HG03108 (cell line): ENCODE results near the gene HNRNPL.
"Not testable (repeated sequence)": the region's sequence is repeated elsewhere in the genome, so short reads cannot be mapped to it uniquely, and the experiment has no call there.

ENCODE experiments used
- ATAC-seq: cut with Tn5 transposase; IDR thresholded peaks from one replicate; pipeline ENCODE4 v1.9.1; 2021; ENCODE audit warnings: moderate library complexity; ENCODE audit not compliant: unreplicated experiment

The HNRNPL gene

GRCh38 chr19:38803543-38803942 lies 46.2 kb downstream of the HNRNPL start:
- no peak for ATAC-seq

DNA sequence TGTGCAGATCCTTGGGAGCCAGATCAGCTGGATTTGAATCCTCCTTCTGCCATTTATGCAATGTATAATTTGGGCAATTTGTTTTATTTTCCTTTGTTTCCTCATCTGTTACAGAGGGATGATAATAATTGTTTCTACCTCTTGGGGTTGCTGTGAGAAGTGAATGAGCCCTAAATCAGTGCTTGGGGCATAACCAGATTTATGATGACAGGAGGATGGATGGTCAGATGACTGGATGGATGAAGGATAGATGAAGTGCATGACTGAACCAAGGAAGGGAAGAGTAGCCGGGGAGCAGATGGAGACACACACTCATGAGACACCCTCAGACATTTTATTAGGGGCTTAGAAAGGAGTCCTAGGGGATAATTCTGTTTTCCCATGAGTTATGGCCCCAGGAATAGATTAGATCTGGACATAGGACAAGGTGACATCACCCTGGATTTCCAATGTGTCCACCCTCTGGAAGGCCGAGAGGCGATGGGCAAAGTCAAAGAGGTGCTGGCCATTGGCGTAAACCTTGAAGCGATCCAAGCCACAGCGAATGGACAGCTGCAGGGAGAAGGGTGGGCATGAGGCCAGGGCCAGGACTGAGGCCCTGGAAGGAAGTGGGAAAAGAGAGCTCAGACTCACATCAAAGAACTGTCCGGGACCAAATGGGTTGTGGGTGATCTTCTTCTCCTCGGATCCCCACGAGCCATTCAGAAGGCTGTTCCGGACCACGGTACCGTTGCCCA lies 48.3 kb downstream of the HNRNPL start:
- no peak for ATAC-seq

DNA sequence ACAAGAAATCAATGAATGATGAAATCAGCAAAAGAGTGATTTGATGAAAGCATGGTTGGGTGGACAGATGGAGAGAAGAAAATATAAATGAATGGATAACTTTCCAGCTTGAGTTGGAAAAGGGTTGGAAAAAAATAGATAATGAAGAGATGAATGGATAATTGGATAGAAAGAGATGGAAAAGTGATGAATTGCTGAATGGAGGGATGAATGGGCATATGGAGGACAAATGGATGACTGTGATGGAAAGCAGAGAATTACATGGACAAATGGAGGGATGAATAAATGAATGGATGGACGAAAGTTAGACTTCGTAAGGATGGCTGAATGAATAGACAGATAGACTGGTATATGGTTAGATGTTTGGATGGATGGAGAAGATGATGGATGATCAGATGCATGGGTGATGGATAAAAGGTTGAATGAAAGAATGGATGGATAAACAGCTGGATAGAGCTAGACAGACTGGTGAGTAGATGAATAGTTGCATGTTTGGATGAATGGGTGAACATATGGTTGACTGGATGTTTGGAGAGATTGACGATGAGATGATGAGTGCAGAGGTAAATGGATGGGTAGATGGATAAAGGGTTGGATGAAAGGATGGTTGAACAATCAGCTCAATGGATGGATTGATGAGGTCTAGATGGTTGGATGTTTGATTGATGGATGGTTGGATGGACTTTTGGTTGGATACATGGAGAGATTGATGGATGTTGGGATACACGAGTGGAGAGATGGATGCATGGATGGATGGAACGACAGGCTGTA lies 49.0 kb downstream of the HNRNPL start:
- no peak for ATAC-seq

- no peak for ATAC-seq
Measured at GRCh38 chr19:38799104-38799503, 50.7 kb downstream of the HNRNPL start.

- not testable (repeated sequence) for ATAC-seq
Measured at GRCh38 chr19:38797781-38798180, 52.0 kb downstream of the HNRNPL start.

DNA sequence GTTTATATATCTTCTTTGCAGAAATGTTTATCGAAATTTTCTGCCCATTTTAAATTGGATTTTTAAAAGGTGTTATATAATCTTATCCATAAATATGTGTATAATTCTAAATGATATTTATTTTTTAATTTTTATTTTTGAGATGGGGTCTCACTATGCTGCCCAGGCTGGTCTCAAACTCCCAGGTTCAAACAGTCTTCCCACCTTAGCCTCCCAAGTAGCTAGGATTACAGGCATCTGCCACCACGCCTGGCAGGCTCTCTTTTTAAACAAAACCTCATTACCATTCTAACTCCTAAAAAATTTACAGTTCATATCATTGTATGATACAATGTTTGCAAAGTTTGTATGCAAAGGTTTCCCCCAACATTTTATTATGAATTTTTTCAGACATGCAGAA lies 53.6 kb downstream of the HNRNPL start:
- no peak for ATAC-seq

- ATAC-seq = no peak
Measured at GRCh38 chr19:38795549-38795948, 54.2 kb downstream of the HNRNPL start.

GRCh38 chr19:38793671-38794070 lies 56.1 kb downstream of the HNRNPL start:
- no peak for ATAC-seq

- no peak for ATAC-seq
Measured at GRCh38 chr19:38793177-38793576, 56.6 kb downstream of the HNRNPL start.

GRCh38 chr19:38792250-38793111 lies 57.3 kb downstream of the HNRNPL start:
- no peak for ATAC-seq

- ATAC-seq = peak; percentile 76
Measured at GRCh38 chr19:38791451-38792064, 58.2 kb downstream of the HNRNPL start.

DNA sequence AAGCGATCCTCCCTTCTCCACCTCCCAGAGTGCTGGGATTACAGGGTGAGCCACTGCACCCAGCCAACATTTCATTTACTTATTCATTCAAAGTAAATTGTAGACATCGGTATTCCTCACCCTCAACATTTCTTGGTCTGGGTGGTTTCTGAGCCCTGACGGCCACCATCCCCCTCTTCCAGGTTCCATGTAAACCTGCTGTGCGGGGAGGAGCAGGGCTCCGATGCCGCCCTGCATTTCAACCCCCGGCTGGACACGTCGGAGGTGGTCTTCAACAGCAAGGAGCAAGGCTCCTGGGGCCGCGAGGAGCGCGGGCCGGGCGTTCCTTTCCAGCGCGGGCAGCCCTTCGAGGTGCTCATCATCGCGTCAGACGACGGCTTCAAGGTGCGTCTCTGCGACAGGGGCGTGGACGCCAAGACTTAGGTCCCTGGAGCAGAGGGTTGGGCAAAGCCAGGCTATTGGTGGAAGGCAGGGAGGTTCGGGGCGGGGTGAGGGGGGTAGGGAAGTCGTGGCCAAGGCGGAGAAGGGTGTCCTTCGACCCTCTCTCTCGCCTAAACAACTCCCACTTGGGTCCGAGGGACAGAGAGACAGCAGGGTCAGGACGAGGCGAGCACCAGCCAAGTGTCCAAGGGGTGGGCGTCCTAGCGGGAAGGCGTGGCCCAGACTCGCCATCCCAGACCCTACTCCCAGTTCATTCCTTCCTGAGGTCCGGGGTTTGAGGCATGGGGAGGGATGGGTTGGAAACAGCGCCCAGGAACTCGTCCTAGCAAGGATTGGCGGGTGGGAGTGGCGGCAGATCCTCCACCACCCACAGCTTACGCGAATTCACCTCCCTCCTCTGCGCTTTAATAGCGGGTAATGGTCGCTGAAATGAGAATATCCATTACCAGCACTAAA lies 59.0 kb downstream of the HNRNPL start:
- ATAC-seq = not testable (repeated sequence)

DNA sequence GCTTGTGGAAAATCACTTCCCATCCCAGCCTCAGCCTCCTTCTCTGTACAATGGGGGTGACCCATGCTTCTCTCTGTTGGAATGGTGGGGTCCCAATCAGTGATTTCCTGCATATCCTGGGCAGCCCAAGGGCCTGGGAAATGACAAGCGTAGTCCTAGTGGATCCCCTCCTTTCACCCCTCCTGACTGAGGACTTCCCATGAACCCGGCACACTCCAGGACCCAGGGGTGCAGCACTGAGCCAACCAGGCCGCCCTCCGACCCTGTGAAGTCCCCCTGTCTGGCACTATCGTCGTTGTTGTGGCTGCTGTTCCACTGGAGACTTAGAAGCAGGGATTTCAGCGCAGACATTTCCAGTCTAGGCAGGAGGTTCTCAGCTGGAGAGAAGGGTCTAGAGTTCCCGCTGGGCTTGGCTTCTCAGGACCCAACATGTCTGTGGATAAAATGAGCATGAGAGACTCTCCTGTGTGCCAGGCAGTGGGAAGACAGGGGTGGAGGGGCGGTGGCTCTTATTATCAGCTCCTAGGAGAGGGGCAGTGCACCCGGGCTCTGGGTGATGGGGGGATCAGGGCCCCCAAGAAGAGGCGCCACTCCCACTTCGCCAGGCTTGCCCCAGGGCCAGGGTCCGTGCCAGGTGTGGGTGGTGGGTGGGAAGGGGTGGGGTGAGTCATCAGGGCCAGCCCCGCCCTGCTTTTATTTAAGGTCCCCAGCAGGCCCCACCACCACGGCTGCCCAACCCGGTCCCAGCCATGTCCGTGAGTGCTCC lies 61.1 kb downstream of the HNRNPL start, which contains the start of gene LGALS7B:
LGALS7B (plus strand) TSS at position 723 of the 766 bp plus-strand sequence; CDS start at position 750, 27 bp downstream.
- ATAC-seq = no peak

DNA sequence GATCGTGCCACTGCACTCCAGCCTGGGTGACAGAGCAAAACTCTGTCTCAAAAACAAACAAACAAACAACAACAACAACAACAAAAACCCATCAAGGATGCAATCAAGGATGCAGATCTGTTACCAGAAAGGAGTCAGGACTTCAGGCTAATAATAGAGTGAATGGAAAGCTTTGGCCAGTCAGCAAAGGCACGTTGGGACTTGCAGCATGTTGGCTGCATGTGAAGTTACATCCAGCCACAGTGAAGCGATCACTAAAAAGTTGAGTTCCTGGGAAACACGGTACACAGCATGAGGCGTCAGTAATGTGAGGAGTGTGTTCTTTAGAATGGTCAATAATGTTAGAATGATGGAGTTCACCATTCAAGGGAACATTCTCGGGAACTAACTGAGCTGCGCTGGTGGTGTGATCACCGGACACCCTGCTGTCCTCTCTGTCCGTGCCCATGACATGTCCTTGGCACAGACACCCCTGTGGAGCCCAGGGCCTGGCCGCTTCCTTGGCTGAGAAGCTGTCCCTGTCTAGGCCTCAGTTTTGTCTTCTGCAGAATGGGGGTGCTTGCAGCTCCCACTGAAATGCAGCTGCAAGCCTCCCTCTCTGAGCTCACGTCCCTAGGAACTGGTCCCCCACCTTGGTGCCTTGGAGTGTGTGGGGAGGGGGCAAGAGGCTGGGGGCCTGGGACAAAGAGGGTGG lies 63.1 kb downstream of the HNRNPL start:
- no peak for ATAC-seq
